ENCODE measurements around the gene EHMT1. TPM values are rescaled to one million over a fixed set of nuclear protein-coding genes. Genes with fewer than 3 reads are reported as not detected.

The EHMT1 gene
- polyA plus RNA-seq, 1 experiment = 23.3 TPM

DNA sequence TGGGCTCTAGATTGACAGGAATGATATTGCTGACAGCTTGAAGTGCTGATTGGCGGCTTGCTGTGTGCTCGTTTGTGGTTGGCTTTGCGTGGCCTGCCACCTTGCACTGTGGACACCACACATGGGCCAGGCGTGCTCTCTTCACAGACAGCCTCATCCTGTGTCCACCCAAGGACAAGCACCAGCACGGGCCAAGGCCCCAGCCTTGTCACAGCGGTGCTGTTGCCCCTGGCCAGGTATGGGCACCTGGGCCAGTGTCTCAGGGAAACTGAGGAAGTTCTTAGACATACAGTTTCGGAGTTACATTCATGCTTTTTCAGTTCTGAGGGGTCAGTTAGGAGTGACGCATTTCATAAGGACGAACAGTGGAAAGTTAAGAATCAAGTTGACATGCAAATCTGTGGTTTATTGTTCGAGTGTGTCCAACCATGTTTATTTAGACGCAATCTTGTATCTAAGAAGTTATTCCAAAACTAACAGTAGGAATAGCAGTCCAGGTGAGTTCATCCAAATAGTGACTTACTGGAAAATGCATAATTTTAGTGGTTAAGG, 125.9 kb downstream of the EHMT1 start:
- Histone ChIP-seq H3K4me3 (ENCODE audit: low read depth, low read length) (no peak overlapping the region), H3K36me3 (ENCODE audit: control insufficient read depth, insufficient read depth, low read length) (peaks cover 20% of the 10 kb centered on the region), H3K27me3 (ENCODE audit: control insufficient read depth, insufficient read depth, low read length) (no peaks in the 10 kb centered on the region)
- no peak for DNase-seq (ENCODE audit: low read depth)
- TF ChIP-seq, protein P1, sequence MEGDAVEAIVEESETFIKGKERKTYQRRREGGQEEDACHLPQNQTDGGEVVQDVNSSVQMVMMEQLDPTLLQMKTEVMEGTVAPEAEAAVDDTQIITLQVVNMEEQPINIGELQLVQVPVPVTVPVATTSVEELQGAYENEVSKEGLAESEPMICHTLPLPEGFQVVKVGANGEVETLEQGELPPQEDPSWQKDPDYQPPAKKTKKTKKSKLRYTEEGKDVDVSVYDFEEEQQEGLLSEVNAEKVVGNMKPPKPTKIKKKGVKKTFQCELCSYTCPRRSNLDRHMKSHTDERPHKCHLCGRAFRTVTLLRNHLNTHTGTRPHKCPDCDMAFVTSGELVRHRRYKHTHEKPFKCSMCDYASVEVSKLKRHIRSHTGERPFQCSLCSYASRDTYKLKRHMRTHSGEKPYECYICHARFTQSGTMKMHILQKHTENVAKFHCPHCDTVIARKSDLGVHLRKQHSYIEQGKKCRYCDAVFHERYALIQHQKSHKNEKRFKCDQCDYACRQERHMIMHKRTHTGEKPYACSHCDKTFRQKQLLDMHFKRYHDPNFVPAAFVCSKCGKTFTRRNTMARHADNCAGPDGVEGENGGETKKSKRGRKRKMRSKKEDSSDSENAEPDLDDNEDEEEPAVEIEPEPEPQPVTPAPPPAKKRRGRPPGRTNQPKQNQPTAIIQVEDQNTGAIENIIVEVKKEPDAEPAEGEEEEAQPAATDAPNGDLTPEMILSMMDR (IDR thresholded peaks at IDR 0.05; ENCODE audit: insufficient read depth, low read depth, low read length) = no peak
- ChIA-PET CTCF (interaction anchor here (0.6 kb wide), 1 partner anchor 42 kb away, joined by 3 read pairs; no protein-coding TSS in a partner anchor), POLR2A (no interaction called here)

DNA sequence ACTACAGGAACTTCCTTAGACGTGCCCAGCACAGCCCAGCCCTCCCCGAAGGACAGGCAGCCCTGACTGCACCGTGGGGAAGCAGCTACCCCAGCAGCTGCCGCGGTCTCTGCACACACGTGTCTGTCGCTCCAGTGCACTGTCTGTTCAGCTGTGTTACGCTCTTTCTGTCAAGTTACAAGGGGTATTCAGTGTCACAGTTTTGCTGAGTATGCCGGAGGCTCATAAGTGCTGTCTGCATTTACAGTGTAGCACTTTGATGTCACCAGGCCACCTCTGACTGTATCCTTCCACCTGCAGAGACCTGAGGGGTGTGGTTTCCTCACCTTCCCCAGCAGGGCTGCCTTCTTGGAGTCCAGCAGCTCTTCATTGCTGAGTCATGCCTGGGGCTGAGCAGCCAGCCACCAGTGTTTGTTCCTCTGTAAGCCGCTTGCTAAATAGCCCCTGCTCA, 126.8 kb downstream of the EHMT1 start:
- no peak for DNase-seq (ENCODE audit: low read depth)
- TF ChIP-seq, protein P1 (IDR thresholded peaks at IDR 0.05; ENCODE audit: insufficient read depth, low read depth, low read length) = no peak
- Histone ChIP-seq H3K4me3 (ENCODE audit: low read depth, low read length) (no peak overlapping the region), H3K36me3 (ENCODE audit: control insufficient read depth, insufficient read depth, low read length) (peaks cover 20% of the 10 kb centered on the region), H3K27me3 (ENCODE audit: control insufficient read depth, insufficient read depth, low read length) (no peaks in the 10 kb centered on the region)
- ChIA-PET POLR2A (no interaction called here), CTCF (interaction anchor here (0.8 kb wide), 1 partner anchor 13 kb away, joined by 4 read pairs; no protein-coding TSS in a partner anchor)

DNA sequence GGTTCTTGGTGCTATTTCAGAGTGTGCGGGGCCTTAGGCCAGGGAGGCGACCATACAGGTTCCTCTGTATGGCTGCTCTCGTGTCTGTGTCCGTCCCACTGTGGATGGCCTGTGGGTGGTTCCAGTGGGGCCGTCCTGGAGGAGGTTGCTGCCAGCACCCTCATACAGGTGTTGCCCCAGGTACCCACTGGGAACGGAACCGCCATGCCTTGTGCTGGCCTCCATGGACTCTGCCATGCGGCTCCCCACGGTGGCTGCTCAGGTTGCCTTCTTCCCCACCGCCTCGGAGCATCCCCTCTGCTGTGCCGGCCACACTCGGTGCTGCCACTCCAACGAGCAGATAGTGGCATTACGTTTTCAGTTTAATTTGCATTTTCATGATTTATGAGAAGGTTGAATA, 129.5 kb downstream of the EHMT1 start:
- H3K36me3 ChIP-seq (ENCODE audit: control insufficient read depth, insufficient read depth, low read length) = peaks cover 23% of the 10 kb centered on the region
- CTCF ChIA-PET = no interaction called here
- TF ChIP-seq, protein P1 (IDR thresholded peaks at IDR 0.05; ENCODE audit: insufficient read depth, low read depth, low read length) = no peak
- no peak overlapping the region for H3K4me3 ChIP-seq (ENCODE audit: low read depth, low read length)
- no peak for DNase-seq (ENCODE audit: low read depth)
- H3K27me3 ChIP-seq (ENCODE audit: control insufficient read depth, insufficient read depth, low read length) = no peaks in the 10 kb centered on the region
- POLR2A ChIA-PET = no interaction called here

DNA sequence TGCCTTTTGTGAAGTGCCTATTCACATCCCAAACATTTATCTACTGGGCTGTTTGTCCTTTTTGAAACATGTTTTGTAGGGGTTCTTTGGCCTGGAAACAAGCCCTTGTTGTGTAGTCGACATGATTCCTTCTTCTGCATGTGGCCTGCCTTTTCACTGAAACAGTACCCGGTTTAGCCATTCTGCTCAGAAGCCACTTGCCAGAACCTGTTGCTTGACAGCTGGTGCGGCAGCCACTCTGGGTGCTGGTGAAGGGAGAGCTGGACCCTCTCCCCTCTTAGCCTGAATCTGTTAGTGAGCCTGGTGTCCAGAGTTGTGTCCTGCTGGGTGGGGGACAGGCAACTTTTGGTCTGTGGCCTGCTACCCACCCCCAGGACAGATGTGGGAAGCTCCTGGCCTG, 129.9 kb downstream of the EHMT1 start:
- H3K27me3 ChIP-seq (ENCODE audit: control insufficient read depth, insufficient read depth, low read length) = no peaks in the 10 kb centered on the region
- TF ChIP-seq, protein P1 (IDR thresholded peaks at IDR 0.05; ENCODE audit: insufficient read depth, low read depth, low read length) = no peak
- no peak for DNase-seq (ENCODE audit: low read depth)
- no peak overlapping the region for H3K4me3 ChIP-seq (ENCODE audit: low read depth, low read length)
- POLR2A ChIA-PET = no interaction called here
- H3K36me3 ChIP-seq (ENCODE audit: control insufficient read depth, insufficient read depth, low read length) = peaks cover 20% of the 10 kb centered on the region
- CTCF ChIA-PET = interaction anchor here (1.2 kb wide), 1 partner anchor 75 kb away, joined by 6 read pairs; no protein-coding TSS in a partner anchor

DNA sequence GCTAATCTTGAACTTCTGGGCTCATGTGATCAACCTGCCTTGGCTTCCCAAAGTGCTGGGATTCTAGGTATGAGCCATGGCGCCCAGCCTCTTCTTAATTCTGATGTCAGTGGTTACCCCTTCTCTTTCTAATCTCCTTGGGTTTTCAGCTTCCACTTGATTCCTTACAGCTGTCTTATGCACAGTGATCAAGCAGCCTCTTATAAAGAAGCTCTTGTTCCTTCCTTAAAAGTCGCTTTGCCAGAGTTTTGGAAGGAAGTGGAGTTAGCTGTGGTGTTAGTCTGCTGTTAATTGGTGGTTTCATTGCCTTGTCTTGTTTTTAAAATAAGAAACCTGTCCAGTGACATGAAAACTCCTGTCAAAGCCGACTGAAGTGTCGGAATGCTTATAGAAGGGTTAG, 130.7 kb downstream of the EHMT1 start:
- peaks cover 16% of the 10 kb centered on the region for H3K36me3 ChIP-seq (ENCODE audit: control insufficient read depth, insufficient read depth, low read length)
- ChIA-PET POLR2A (no interaction called here), CTCF (interaction anchor here (1.2 kb wide), 1 partner anchor 76 kb away, joined by 6 read pairs; no protein-coding TSS in a partner anchor)
- no peaks in the 10 kb centered on the region for H3K27me3 ChIP-seq (ENCODE audit: control insufficient read depth, insufficient read depth, low read length)
- no peak for DNase-seq (ENCODE audit: low read depth)
- TF ChIP-seq, protein P1 (IDR thresholded peaks at IDR 0.05; ENCODE audit: insufficient read depth, low read depth, low read length) = no peak
- H3K4me3 ChIP-seq (ENCODE audit: low read depth, low read length) = no peak overlapping the region
